SH-SY5Y (cell line): ENCODE measurements around the gene PMEPA1.

Experiments
- GATA2 ChIP-seq: IDR thresholded peaks from 2 replicates; pipeline ENCODE4 v1.6.1; 2011; ENCODE audit warnings: mild to moderate bottlenecking, low read depth, low read length
- GATA3 ChIP-seq: IDR thresholded peaks from 2 replicates; pipeline ENCODE4 v1.6.1; 2011; ENCODE audit warnings: low read depth, mild to moderate bottlenecking, low read length, moderate library complexity

DNA sequence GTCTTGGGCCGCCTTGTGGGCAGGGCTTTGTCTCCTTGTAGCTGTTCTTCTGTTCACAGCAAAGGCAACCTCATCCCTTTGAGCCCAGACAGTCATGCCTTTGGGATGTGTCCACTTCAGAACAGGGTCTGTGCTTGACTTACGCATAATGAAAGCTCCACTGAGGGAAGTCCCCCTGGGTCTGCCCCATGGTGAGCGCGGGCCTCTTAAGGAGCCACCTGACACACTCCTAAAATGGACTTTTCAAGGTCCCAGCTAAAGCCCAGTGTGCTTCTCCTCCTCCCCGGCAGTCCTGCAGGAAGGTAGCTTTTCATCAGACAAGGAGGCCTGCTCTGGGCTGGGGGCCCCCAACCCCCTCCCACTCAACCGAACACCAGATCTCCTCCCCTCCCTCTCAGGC is 24.9 kb upstream of the PMEPA1 start:
- TF ChIP-seq GATA2: no peak
- TF ChIP-seq GATA3: no peak
